GM19240 (cell line): ENCODE data around the gene GRB10.

Source experiments
- DNase-seq: peaks from one replicate; pipeline ENCODE4 v3.0.0; 2011; ENCODE audit warnings: low spot score; ENCODE audit not compliant: insufficient read length

Gene GRB10

DNA sequence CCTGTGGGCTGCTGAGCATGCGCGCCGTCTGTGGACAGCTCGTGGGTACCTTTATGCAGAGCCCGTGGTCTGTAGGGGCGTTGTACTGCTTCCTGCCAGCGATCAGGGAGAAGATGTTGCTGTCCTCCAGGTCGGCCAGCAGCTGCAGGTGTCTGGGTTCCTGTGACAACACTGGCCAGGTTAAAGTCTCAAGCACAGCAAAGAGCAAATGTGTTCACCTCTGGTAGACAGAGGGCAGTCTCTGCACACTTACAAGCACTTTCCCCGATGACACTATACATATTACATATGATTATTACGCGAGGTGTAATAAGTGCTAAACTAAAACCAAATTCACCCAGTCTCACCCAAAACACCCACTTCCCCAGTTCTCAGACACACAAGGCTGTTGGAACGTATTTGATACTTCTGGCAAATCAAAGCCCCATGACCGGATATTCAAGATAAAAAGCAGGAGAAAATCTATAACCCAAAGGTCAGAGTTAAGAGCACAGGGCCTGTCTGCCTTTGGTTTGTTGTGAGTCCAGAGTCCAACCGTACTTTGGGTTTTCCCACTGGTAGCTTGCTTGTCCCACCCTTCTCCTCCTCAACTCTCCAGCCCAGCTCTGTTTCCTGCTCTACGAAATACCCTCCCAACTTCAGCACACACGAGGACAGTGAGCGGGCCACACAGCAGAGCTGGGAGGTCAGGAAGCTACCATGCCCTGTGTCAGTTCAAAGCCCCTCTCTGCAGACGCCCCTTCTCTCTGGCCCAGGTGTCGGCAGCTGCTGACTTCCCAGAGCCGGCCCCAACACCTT is 167.8 kb downstream of the GRB10 start:
- DNase-seq: no peak

GRCh38 chr7:50613473-50613872 is 169.2 kb downstream of the GRB10 start:
- no peak for DNase-seq

GRCh38 chr7:50612704-50613103 is 170.0 kb downstream of the GRB10 start:
- no peak for DNase-seq

- no peak for DNase-seq
Measured at GRCh38 chr7:50610521-50611277, 172.0 kb downstream of the GRB10 start.

GRCh38 chr7:50608196-50608906 is 174.3 kb downstream of the GRB10 start:
- no peak for DNase-seq

DNA sequence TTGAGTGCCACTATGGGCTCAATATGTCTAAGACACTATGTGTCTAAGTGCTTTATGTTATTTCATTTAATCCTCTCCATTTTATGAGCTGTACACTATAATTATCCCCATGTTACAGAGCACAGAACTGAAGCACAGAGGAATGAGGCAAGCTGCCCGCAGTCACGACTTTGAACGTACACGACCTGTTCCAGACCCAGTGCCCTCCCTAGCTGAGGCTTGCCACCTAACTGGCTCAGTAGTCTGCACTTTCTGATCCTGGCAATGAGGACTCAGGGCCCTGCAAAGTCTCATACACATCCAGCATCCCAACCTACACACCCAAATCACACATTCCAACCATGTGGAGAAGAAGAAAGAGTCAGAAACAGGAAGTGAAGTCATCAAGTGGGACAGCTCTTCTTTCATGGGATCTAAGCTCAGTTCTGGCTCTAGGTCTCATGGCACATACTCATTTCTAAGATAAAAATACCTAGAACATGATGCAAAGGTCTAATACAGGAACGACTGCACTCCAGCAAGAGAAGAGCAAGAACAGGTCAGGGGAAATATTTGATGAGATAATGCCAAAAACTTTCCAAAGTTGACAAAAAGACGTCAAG is 175.1 kb downstream of the GRB10 start:
- DNase-seq: no peak

DNA sequence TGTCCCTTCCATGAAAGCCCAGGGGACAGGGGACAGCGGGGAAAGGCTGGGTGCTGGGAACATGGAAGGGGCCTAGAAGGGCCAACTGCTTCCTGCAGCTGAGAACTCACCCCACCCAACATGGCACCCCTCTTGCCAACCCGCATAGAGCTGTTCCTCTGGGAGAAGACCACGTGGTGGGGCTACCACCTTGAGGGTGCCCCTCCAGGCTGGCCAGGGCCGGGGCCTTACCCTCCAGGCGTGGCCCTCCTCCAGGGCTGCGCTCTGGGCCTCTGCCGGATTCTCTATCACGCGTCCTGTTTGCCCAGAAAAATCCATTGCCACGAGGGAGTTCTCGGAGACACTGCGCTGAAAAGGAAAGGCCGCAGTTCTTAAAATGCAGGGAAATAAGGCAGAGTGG is 177.6 kb downstream of the GRB10 start:
- no peak for DNase-seq

GRCh38 chr7:50603287-50603686 is 179.4 kb downstream of the GRB10 start:
- DNase-seq: no peak

- no peak for DNase-seq
Measured at GRCh38 chr7:50599385-50599784, 183.3 kb downstream of the GRB10 start.

GRCh38 chr7:50598460-50599343 is 184.0 kb downstream of the GRB10 start:
- DNase-seq: no peak

DNA sequence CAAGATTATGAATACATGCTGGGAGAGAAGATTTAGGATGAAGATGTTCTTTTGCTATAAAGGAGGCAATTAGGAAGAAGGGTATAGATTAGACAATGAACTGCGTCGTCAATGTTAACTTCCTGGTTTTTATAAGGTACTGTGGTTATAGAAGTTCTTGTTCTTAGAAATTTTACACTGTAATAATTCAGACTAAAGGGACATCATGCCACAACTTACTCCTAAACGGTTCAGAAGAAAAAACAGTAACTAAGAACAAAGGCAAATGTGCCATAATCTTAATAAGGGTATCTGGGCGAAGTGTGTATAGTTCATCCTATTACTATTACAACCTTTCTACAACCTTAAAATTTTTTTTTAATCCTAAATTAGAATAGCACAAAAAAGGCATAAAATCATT is 186.2 kb downstream of the GRB10 start:
- no peak for DNase-seq

DNA sequence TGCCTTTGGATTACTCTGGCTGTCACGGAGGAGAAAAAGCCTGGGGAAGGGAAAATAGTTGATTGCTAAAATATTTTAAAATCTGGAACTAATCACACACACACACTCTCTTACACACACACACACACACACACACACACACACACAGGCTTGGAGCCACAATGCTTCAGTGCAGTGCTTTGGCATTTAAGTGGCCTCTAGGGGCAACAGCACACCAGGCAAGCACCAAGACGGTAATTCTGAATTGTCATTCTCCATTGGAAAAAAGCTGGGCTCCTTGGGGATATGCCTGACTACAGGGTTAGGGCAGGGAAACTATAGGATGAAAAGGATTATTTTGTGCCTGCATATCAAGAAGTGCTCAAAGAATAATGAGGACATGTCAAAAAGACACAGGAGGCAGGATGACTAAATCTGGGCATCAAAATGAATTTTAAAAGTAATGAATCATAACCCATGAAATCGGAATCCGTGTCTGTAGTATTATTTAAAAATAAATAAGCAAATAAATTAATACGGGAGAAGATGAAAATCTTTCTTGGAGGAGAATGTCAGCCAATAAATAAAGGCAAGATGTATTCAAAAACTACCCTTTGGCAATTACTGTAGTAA is 187.1 kb downstream of the GRB10 start:
- no peak for DNase-seq

DNA sequence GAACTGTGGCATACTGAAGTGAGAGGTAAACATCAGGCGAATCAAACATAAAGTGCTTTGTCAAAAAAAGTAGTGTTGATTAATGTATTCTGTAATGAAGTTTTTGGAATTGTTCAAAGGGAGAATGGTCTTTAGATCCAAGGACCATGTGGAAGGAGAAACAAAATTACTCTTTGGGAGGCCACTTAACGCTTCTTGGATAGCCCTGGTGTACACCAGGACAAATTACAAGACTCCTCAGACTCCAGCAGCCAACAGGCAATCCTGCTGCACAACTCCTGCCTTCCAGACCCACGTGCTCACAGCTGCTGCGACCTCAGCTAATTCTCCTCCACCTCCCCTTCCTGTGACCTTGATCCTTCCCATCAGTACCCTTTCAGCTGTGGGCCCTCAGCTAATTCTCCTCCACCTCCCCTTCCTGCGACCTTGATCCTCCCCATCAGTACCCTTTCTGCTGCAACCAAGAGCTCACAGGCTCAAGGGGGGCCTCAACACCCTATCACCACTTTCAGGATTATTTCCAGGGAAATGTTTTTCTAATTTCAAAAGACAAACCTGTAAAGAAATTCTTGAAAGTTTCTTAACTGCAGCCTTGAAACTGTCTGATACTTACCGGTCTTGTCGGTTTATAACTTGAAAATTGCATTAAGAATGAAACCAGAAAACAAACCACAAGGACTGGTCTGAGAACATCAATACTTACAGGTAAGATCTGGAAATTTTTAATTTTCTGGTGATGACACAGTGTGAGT is 187.8 kb downstream of the GRB10 start:
- DNase-seq: no peak

DNA sequence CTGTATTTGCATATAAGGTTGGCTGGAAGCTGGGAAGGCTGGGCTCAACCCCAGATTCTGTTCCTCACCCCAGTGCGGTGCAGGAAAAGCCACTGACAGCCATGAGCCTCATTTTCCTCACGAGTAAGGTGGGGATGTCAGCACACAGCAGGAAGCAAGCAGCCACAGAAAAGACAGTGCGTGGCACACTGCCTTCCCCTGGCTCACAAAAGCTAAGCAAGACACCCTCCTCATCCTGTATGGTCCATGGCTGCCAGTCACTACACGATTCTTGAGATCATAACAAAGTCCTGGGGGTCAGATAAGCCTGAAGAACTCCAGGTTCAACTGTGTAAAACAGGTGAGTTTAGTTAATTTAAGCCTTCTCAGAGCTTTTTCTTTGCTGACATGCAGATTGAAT is 188.6 kb downstream of the GRB10 start:
- no peak for DNase-seq

DNA sequence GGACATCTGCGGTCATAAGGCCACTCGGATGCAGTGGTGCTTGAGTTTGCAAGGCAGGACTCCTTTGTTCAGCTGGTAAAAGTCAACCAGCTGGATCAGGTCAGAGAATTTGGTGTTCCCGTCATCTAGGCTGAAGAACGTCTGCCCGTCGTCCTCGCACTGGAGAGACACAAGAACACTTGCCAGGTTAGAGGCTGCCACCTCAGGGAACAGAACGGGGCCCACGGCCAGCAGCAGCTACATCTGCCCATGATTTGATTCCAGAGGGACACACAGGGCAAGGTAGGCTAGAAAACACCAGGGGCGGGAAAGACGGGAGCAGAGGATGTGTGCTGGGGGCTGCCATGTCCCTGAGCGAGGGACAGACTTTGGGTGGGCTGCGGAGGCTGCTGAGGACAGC is 189.8 kb downstream of the GRB10 start:
- no peak for DNase-seq

DNA sequence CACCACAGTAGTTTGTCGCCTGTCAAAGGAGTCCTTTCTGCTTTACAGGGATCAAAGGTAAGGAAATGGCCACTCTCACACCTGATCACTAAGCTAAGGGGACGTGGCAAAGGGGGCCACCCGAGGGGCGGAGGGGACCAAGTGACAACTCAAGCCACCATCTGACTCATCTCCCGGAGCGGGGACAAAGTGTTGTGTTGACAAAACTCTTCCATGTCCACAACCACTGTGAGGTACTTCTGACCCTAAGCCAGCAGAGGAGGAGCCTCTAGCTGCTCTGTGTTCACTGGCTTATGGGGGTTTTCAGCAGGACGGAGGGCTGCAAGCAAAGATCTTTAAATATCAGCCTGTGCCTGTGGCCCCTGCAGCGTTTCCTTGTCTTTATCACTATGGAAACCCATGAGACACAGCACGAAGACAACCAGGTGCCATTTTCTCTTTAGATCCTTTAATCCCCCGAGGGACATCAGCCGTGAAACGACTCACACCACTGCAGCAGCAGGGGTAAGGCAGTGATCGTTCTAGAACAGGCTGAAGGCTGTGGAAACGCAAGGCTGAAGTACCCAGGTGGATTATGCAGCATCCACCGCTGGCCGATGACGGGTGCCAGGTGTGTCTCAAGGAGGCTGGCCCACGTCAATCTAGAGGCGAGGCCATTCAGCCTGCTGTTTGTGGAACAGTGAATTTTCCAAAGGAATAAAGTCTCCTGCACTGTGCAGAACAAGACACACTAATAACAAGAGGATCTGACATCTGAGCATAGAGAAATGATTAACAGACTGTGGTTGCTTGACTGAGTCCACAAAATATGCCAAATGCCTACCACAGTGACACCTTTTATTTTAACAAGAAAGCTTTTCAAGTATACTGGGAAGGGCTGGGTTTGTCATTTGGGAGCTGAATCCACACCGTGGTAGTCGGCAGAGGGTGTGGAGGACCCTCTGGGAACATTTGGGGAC is 190.9 kb downstream of the GRB10 start:
- DNase-seq: no peak

DNA sequence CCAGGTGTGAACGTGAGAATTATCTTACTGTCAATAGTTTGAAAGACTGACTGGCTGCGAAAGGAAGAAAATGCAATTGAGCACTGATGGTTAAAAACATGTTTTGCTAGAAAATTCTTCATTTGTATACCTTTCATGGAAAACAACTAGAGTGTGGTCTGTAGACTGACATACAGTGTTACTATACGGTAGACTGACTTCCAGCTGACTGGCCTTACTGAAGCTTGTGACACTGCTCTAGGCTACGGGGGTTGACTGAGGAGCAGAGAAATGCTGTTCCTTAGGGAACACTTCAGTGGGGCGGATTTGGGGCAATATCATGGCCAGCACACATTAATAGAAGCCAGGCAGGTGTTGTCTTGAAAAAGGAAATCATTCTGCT is 191.6 kb downstream of the GRB10 start:
- DNase-seq: no peak

DNA sequence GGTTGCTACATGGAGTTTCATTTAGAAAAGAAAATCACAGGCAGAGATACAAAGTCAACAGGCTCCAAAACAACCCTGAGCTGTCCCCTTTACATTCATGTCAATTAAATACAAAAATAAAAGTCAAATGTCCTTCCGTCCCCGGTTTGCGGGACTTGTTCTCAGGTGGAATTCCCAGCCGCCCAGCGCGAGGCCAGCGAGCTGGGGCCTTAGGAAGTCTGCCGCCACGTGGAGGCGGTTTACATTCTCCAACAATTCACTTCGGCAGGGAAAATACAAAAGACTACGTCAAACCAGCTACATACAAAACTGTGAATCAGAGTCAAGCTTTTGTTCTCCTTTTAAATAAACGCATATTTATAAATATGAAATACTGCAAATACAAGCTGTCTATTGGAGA is 192.2 kb downstream of the GRB10 start:
- no peak for DNase-seq

- no peak for DNase-seq
Measured at GRCh38 chr7:50589364-50589763, 193.3 kb downstream of the GRB10 start.
